HTERT RPE-1 (cell line): ENCODE data around the gene BARHL1.

Source experiments
- in situ Hi-C: fragments of 300-500 bp; cut with MboI; formaldehyde crosslinking; loops from 4 replicates; pipeline ENCODE4 v1.14.3; 2020; ENCODE audit warnings: low sequenced_read_pairs

The BARHL1 gene

DNA sequence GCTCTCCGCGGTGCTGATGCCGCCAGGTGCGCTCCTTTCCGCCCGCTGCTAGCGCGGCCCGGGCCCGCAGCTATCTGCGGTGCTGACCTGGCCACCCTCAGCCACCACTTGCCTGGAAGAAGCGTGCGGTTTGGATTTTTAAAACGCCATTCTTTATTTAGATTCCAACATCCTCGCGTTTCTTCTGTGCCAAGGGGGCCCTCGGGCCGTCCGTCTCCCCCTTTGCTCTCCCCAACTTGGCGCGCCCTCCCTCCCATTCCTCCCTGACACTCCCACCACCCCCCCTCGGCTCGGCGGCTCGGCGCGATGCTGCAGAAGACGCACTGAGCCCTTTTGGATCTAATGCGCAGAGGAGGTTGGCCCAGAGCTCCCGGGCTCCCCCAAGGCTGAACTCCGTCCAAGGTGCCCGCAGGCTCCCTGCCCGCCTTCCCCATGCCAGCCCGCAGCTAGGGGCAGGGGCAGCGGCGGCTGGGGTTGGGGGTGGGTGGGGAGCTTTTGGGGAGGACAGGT is at the start of gene BARHL1:
TSS of gene BARHL1 (plus strand) at position 331 of the 510 bp plus-strand sequence. CDS start 192 bp downstream, outside the sequence.
- in situ Hi-C loops, result no loop called here

DNA sequence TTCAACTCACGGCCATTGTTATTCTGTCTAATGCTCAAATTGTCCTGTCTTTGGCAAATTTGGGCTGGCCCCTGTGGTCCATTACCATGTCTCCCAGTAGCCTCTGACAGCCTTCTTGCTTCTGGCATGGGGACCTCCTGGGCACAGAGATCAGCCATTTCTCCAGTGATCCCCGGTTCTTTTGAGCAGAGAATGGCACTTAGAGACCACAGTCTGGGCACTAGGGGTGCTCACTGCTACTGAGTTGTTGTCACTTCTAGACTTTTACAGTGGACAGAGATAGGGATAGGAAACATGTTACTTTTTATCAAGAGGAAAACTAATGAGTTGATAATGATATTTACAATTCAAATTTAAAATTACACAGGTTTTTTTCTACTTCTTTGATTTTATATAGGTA is 47.6 kb upstream of the BARHL1 start:
- in situ Hi-C loops, result no loop called here

DNA sequence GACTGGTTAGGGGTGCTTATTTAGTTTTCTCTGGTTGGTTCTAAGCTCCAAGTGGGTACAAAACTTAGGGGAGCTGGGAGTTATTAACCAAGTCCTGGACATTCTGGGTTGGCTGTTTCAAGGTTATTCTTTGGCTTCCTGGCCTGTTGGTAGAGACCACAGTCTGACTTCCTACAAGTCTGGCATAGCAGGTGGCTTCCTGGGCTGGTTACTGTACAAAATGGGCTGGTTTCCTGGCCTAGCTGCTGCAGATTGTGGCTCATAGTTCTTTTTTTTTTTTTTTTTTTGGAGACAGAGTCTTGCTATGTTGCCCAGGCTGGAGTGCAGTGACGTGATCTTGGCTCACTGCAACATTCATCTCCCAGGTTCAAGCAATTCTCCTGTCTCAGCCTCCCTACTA is 46.3 kb upstream of the BARHL1 start:
- in situ Hi-C loops, result no loop called here

DNA sequence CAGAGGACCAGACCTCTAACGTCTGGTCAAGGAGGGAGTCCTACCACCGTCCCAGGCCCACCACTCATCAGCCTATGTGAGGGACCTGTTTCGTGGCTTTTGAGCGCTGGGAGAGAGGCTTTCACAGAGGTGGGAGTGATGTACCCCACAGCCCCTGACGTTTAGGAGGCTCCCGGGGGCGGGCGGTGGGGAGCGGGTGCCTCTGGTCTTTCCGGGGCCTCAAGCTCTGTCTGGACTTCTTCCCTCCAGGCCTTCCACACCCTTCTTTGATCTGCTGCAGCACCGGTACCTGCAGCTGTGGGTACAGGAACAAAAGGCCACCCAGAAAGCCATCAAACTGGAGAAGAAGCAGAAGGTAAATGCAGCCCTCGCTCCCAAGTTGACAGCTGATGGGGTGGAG is 45.1 kb upstream of the BARHL1 start:
- in situ Hi-C loops, result no loop called here

DNA sequence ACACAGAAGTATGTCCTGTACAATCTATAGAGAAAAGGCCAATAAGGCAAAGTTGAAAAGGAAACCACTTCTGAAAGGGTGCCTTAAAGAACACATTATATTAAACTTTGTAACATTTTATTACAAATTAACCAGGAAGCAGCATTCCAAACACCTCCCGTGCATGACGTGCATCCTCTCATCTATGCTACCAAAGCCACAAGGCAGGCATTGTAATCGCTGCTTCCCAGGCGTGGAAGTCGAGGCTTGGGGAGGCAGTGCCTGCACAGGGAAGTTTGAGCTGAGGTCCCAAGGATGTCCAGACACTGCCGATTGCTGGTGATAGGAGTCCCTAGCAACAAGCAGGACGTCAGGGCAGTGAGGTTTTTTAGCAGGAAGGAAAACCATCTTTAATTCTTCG is 44.3 kb upstream of the BARHL1 start:
- in situ Hi-C loops, result no loop called here

DNA sequence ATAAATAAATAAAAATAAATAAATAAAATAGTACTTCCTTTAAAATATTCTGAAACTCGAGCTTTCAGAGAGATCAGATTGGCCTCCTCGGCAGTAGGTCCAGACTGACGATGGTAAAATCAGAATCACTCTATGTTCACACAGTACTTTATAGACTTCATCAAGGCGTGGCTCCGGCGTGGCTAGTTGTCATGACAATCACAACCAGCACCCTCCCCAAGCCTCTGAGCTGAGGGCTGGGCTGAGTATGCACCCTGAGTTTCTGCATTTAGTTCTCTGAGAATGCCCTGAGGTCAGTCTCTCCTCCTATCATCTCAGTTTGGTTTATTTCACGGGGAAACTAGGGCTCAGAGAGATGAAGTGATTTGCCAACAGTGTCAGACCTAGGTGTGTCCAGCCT is 43.3 kb upstream of the BARHL1 start:
- in situ Hi-C loops, result no loop called here

DNA sequence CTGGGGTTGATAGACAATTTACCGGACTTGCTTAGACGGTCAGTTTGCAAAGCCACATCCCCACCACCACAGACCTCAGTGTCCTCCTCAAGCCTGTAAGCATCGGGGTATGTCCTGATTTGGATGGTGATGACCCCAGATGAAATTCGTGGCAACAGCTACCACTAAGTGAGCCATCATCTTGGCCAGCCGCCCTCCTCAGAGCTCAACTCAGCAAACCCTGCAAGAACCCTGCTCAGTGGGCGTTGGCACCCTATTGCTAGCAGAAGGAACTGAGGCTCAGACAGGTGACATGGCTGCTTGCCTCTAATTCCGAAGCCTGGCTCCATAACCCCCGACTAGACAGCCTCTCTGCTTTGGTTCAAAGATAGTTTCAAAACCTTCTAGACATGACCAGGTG is 41.4 kb upstream of the BARHL1 start:
- in situ Hi-C loops, result no loop called here

DNA sequence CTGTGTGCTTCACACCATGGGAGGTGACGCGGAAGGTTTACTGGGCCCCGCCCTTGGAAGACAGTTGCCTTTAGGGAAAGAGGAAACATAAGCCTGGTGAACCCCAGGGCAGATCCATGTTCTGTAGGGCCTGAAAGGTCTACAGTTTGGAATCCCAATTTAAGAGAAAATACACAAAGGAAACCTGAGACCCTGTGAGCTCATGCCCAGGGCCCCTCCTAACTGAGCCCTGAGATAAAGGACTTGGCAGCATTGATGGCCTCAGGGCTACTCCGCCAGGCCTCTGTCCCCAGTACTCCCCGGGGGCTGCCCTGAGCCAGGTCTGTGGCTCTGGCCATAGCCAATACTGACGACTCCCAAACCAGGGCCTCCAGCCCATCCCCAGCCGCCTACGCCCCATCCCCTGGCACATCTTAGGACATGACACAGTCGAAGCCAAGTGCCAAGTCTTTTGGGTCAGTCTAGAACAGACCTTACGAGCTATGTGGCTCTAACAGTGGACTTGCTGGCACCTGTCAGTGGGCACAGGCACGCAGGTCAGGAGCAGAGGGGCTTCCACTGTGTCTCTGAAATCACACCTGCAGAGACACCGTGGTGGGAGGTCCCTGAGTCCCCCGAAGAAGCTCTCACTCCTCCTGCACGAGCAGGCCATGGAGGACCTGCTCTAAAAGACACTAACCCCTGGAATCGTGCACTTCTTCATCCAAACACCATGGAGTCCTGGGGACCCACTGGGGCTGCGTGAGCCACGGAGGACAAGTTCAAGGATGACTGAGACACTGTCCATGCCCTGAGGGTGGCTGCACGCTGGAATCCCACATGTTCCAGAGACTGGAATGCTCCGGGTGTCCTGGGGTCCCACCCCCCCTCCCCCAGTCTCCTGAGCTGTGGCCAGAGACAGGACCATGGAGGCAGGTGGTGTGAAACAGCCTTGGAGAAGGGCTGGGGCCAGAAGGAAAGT is 40.3 kb upstream of the BARHL1 start:
- in situ Hi-C loops, result no loop called here

DNA sequence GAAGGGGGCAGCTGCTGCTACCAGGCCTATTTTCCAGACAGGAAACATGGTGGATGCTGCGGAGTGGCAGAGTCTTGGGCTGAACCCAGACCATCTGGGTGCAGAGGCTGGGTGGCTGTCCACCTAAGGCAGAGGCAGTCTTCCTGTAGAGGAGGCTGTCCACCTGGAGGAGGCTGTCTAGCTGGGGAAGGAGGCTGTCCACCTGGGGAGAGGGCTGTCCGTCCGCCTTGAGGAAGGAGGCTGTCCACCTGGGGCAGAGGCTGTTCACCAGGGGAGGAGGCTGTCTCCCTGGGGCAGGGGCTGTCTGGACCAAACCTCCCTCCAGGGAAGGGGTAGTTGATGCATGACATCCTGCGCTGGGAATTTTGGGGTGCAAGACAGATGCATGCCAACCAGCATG is 39.2 kb upstream of the BARHL1 start:
- in situ Hi-C loops, result no loop called here

DNA sequence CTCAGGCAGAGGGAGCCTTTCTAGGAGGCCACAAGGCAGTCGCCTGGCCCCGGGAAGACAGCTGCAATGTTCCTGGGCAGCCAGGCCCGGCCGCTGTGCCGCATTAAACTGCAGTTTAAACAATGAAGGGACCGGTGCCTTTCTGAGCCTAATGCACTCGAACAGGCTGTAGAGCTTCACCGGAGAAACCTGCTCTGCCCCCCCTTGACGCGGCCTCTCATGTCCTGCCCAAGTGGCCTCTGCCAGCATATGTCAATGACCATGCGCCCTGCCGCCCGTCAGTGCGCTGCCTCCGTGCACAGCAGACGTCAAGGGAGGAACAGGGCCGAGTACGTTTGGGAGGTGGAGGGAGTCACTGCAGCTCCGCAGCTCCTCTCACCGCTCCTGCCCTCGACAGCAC is 38.4 kb upstream of the BARHL1 start:
- in situ Hi-C loops, result no loop called here

DNA sequence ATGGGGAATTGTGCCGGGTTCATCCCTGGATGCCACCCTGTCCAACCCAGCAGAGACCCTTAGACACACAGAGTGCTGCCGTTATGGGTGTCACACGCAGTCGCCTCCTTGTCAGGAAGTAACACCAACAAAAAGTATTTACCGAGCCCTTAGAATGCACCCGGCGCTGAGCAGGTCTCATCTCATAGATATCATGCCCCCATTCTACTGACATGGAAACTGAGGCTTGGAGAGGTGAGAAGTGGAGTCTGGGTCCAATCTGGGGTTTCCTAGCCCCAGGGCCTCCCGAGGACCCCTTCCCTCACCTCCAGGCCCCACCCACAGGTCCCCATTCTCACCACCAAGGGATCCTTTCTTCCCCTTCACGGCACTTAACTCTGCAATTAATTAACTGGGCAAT is 36.8 kb upstream of the BARHL1 start:
- in situ Hi-C loops, result no loop called here

DNA sequence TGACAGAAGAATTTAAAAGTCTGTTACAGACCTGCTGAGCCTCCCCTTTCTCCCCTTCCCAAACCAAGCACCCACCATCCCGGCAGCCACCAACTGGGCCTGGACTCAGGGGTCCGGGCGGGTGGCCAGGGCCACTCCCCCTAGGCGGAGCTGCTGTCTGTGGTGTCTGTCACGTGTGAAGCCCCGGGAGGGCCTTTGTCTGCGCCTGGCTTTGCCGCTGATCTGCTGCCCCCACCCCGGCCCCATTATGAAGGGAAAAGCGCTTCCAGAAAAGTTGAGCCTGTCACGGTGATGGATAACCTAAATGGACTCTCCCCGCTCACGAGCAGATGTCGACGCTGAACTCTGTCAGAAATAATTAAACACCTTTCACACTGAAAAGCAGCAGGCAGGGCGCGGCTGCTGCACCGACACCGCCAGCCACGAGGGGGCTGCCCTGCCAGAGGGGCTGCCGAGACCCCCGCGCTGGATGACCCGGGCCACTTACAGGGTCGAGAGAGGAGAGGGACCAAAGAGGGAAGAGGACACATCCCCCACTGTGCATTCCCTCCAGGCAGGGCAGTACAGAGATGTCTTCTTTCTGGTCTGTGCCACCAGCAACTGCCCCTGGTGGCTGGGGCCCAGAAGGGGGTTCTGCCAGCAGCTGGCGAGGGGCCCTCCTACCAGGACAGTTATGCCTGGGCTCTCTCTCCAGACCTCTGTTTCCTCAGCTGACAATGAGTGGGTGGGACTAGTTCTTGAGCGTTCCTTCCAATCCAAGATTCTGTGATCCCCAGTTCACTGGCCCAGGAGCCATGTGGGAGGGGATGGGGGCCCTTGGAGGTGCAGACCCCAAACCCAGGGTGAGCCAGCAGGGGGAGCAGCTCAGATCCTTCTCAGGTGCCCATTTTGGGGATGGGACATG is 36.0 kb upstream of the BARHL1 start:
- in situ Hi-C loops, result no loop called here

DNA sequence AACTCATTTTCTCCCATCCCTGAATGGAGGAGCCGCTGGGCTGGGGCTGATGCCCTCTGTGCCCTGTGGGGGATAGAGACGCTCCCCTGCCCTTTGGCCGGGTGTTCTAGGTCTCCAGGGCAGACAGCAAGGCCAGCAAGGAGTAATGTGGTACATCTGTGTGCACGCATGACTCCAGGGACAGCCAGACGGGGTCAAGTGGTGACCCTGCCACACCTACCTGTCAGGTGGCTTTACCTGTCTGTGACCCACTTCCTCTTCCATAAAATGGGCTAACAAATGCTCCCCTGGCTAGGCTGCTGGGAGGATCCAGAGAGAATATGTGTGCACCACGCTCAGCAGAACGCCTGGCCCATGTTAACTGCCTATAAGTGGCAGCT is 35.4 kb upstream of the BARHL1 start:
- in situ Hi-C loops, result no loop called here

DNA sequence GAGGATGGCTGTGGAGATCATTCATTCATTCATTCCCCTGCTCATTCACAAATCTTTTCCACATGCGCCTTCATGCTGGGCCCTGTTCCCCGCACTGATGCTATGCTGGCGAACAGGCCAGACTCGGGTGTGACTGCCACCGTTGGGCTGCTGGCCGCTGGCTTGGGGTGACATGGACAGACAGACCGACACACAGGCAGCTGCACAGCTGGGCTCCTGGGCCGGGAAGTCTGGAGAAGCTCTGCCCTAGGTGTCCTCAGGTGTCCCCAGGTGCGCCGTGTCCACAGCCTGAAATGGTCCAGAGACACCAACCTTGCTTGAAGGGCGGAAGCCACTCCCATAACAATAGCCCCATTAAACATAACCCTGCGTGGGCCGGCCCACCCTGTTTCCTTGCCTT is 35.0 kb upstream of the BARHL1 start:
- in situ Hi-C loops, result no loop called here

DNA sequence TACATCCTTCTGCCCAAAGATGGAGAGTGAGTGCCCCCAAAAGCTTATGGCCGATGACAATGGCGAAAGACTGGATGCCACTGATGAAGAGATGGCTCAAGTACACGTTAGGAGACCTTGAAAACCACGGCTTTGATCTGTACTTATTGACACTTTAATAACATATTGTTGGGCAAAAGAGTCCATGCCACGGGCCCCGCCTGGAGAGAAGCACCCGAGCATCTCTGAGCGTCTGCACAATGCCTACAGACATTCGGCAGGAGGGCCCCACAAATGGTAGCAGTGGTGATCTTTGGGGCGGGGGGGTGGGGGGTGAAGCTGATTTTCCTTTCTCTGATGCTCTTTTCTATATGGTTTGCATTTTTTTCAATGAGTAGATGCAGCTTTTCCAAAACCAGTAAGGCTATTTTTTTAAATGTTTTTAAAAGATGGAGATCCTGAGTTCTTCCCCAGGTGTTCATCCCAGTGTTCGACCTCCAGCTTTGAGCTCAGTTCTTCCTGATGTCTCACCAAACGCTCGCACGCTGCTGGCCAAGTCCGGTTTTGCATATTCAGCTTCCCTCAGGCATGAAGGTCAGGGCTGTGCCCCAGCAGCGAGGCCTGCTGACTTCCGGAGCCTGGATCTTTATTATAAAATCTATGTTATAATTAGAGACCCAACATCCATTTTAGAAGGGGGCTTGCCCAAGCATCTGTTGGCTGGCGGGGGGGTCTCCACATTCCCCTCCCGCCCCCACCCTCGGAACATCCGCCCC is 34.3 kb upstream of the BARHL1 start:
- in situ Hi-C loops, result no loop called here

DNA sequence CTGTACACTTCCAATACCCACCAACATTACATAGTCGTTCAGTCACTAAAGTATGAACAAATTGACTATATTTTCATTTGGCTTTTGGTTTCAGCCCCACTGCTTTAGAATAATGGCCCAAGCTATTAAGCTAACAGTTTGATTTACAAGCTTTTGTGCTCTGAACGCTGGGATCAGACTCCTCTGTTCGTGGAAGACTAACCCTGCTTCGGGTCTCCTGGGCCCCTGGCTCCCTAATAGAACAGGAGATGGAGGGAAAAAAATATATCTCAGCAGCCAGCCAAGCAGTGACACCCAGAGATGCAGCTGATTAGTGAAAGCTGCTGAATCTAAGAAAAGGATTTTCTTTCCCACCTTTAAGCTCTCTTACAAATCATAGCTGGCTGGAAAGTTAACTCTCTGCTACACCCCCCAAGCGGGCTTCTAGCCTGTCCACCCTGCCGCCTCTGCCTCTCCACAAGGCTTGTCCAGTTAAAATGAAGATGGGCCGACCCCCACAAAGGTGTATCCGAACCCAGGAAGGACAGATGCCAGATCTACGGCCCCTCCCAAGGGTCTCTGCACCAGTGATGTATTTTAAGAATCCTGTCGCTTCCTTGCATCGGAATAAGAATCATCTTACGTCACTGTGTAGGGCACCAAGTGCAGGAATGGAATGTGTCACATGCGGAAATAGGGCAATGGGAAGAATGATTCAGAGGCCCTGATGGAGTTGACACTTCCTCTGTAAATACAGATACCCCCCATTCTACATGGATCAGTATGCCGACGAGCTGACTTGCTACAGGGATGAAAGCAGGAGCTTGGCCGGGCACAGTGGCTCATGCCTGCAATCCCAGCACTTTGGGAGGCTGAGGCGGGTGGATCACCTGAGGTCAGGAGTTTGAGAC is 33.4 kb upstream of the BARHL1 start:
- in situ Hi-C loops, result no loop called here

DNA sequence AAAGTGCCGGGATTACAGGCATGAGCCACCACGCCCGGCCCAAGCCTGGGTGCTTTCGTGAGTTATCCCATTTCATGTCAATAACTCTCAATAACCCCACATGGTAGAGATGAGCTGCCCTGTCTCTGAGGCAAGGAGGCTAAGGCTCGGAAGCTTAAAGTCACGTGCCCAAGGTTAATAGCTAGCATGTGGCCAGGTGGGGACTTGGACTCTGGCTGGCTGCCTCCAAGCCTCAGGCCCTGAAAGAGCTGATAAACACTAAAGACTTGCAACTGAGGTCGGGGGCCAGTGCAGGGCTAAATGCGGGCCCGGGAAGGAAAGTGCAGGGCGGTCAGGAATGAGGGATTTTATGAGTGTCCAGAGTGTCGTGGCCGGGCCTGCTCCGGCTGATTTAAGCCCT is 30.9 kb upstream of the BARHL1 start:
- in situ Hi-C loops, result no loop called here

DNA sequence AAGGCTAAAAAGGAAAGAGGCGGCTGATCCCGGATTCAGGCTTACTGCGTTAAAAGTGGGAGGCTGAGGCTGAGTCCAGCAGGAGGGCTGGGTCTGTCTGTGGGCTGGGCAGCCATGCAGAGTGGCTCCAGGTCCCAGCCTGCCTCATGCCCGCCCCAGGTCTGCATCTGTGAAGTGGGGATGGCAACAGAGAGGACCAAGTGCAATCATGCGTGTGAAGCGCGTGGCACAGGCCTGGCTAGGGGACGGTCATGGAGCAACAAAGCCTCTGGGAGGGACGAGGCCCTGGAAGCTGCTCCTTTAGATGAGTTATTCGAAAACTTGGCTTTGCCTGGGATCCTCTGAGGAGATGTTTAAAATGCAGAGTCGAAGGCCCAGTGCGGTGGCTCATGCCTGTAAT is 30.4 kb upstream of the BARHL1 start:
- in situ Hi-C loops, result no loop called here

DNA sequence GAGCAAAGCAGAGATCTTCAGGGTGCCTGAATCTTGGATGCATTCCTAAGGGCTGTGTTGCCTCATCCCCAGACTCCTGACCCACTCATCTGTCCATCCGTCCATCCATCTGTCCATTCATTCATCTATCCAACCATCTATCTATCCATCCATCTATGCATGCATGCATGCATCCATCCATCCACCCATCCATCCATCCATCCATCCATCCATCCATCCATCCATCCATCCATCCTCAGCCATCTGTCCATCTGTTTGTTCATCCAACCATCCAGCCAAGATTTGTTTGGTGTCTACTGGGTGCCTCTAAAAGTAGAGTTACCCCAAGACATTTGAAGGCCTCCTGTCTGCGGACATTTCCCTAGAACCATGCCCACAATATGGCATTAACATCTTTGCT is 27.7 kb upstream of the BARHL1 start:
- in situ Hi-C loops, result no loop called here

DNA sequence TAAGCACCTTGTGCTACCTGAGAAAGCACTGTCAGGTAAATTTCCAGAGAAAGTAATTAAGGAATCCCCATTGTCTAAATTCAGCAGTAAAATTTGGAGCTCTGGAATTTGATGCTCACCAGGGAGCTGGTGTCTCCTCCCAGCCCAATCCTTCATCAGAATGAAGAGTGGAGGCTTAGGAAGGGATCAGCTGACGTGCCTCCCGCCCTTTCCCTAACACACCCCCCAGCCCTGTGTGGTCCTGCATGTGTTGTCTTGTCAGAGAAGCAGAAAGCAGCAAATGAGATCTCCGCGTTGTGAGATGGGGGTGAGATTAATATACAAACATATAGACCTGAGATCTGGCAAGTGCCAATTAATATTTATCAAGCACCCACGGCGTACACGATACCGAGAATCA is 26.9 kb upstream of the BARHL1 start:
- in situ Hi-C loops, result no loop called here
